GM21619 (cell line): ENCODE measurements around the gene MED20.
"Not testable (repeated sequence)": the region's sequence is repeated elsewhere in the genome, so short reads cannot be mapped to it uniquely, and the experiment has no call there.

ENCODE experiments used
- ATAC-seq: cut with Tn5 transposase; IDR thresholded peaks from one replicate; pipeline ENCODE4 v1.9.1; 2021; ENCODE audit not compliant: unreplicated experiment

MED20 gene, protein sequence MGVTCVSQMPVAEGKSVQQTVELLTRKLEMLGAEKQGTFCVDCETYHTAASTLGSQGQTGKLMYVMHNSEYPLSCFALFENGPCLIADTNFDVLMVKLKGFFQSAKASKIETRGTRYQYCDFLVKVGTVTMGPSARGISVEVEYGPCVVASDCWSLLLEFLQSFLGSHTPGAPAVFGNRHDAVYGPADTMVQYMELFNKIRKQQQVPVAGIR

DNA sequence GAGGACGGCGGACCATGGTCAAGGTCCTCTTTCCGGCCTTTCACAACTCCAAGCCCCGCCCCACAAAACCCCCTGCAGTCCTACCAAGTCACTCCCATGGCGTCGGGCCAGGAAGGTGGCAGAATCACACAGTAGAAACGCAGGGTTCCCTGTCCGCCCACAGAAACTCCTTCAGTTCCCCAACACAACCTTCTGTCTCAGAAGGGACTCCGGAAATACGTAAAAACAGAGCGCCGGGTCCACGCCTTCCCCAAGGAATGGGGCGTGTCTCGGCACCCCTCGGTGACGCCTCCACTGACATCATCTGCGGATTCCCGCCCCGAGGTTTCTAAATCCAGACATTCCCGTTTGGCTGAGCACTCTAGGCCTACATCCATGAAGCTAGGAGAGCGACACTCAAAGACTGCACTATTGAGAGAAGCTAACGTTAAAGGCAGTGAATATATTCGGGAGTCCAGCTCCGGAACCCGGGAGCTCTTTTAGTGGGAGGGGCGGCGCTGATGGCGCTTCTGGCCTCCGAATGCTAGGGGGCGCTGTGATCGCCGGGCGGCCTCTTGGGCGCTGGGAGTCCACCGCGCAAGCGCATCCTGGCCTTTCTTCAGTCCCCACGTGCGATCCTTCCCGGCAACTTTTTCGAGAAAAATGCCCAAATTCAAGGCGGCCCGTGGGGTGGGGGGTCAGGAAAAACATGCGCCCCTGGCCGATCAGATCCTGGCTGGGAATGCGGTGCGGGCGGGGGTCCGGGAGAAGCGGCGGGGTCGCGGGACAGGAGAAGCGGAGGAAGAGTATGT is at the start of gene MED20, which contains the start of gene BYSL:
TSS of gene MED20 (minus strand) at position 219 of the 791 bp plus-strand sequence. CDS start at position 98, 121 bp downstream.
TSS of gene BYSL (plus strand) at position 579 of the 791 bp plus-strand sequence. CDS start at position 643, 64 bp downstream.
- peak; percentile 87 for ATAC-seq

GRCh38 chr6:41970436-41970846 is 49.5 kb upstream of the MED20 start:
- ATAC-seq: no peak

- no peak for ATAC-seq
These were observed 46.7 kb upstream of the MED20 start for GRCh38 chr6:41967312-41968287.

DNA sequence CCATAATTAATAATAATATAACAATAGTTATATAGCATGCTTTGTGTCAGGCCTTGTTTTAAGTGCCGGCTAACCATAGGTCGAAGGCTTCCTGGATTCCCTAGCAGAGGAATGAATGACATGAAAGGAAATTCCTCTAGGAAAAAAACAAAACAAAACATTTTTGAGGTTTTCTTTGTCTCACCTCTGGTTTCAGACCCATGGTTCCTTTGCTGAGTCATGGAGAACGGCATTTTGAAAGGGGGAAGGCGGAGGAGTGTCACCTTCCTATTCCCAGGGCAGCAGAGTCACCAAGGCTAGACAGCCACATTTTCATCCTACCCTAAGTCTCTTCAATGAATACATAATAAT is 46.0 kb upstream of the MED20 start:
- no peak for ATAC-seq

- ATAC-seq: no peak
These were observed 45.4 kb upstream of the MED20 start for GRCh38 chr6:41966214-41966920.

DNA sequence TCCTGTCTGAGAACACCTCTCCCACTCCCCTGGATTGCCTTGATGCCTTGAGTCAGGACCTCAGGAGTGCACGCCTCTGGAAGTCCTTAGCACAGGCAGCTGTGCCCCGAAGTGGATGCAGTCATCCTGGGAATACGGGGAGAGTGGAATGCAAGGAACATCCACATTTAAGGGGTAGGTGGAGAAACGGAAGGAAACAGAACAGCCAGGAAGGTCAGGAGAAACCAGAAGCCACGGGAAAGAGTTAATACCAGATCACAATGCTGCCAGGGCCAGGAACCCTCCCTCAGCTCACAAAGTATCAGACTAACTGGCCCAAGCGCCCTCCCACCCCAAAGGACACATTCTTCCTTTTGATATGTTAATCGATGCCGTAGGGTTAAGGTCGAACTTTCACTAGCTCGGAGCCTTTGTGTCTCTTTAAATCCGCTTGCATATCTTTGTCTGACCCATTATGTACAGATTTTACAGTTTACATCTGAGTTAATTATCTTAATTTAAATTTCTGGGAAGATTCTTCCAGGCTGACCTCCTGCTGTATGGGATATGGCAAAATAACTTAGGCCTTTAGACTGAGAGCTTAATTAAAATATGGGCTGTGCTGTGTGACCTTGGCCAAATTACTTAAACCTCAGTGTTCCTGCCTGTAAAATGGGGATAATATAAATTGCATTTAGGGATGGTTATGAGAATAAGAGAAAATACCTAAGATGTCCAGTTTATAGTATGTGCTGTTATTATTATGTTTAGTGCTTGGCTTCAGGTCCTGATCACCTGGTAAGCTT is 44.7 kb upstream of the MED20 start:
- no peak for ATAC-seq

DNA sequence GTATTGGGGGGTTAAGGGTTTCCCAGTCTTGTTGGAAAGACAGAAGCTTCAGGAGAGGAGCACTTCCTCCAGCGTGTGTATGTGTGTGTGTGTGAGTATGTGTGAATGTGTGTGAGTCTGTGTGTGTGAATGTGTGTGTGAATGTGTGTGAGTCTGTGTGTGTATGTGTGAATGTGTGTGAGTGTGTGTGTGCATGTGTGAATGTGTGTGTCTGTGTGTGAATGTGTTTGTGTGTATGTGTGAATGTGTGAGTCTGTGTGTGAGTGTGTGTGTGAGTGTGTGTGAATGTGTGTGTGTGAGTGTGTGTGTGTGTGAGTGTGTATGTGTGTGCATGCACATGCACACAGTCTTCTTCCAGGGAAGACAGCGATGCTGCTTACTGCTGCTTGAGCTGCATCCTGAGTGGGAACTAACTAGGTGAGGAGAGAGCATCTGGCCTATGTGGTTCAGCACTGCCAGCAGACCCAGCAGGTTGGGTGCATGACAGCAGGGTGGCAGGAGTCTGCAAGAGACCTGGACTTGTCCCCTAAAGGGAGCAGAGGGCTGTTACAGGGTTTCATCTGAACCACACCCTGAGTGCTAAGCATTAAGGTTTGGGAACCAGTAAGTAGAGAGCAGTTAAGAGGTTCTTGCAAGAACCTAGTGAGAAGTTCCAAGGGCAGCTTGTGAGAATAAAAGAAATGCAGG is 43.4 kb upstream of the MED20 start:
- no peak for ATAC-seq

- ATAC-seq: no peak
These were observed 42.4 kb upstream of the MED20 start for GRCh38 chr6:41963371-41963770.

DNA sequence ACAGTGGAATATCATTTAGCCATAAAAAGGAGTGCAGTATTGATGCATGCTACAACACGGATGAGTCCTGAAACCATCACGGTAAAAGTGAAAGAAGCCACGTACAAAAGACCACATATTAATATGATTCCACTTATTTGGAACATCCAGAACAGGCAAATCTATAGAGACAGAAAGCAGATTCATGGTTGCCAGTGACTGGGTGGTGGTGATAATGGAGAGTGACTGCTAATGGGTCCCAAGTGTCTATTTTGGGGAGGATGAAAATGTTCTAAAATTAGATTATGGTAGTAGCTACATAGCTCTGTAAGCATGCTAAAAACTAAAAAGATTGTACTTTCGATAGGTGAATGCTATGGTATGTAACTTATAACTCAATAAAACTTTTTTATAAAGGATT is 39.1 kb upstream of the MED20 start:
- no peak for ATAC-seq

DNA sequence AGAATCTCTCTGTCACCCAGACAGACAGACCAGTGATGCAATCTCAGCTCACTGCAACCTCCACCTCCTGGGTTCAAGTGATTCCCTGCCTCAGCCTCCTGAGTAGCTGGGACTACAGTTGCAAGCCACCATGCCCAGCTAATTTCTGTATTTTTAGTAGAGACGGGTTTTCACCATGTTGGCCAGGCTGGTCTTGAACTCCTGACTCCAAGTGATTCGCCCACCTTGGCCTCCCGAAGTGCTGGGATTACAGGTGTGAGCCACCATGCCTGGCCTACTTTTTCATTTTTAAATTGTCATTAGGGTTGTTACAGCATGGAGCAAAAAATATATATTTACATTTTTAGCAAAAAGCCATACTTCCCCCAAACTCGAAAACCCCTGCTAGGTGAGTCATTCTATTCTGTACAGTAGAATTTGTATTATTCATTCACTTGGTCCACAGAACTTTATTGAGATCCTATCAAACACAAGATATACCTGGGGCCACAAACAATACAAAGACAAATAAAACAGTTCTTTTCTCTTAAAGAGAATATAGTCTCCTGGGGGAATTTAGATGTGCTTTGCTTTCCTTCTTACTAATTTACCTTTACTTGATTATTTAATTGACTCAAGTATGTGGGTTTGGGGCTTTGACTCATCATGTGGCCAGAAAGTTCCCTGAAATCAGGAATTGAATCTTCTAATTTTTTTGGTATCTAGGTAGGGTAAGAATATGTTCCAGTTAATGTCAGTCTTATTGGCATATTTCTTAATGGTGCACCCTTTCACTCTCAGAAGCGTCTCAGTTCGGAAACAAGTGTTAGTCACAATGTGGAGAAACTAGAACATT is 37.3 kb upstream of the MED20 start:
- no peak for ATAC-seq

DNA sequence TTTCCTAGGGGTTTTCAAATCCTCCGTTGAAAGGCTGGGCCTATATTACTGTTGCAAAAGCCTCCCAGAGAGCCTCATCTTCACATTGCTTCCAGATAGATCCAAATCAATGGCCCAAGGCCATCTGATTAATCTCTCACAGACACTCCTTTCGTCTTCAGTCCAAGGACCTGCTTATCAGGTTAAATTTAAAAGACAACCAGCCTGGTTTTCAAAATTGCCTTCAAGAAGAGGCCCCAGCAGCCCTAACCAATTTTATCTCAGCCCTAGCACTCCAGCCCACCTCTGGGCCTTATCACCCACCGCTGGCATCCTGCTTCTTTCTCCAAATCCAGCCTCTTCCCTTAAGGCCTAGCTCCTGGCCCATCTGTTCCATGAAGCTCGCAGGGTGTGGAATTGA is 36.2 kb upstream of the MED20 start:
- ATAC-seq: no peak

GRCh38 chr6:41955412-41955811 is 34.5 kb upstream of the MED20 start:
- ATAC-seq: no peak

- no peak for ATAC-seq
These were observed 33.7 kb upstream of the MED20 start for GRCh38 chr6:41954668-41955067.

GRCh38 chr6:41947581-41948220 is 26.8 kb upstream of the MED20 start:
- ATAC-seq: no peak

DNA sequence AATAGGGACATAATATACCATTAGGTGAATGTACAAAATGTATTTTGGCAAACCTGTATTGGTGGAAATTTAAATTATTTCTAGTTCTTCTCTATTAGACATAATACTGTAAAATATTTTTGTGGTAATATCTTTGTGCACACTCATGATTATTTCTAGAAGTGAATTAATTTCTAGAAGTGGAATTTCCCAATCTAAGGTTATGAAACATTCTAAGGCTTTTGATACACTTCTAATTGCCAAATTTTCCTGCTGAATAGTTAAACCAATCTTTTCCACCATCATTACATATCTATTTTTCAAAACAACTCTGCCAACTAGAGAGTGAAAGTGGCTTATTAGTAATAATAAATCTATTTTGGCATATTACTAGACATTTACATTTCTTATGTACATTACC is 22.5 kb upstream of the MED20 start:
- no peak for ATAC-seq

DNA sequence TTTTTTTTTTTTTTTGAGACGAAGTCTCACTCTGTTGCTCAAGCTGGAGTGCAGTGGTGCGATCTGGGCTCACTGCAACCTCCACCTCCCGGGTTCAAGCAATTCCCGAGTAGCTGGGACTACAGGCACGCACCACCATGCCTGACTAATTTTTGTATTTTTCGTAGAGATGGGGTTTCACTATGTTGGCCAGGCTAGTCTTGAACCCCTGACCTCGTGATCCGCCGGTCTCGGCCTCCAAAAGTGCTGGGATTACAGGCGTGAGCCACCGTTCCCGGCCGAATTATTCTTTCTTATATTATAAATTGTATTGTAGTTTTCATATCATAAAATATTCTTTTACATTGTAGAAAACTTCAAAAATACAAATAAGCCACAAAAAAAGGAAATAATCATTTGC is 21.9 kb upstream of the MED20 start:
- ATAC-seq: not testable (repeated sequence)

DNA sequence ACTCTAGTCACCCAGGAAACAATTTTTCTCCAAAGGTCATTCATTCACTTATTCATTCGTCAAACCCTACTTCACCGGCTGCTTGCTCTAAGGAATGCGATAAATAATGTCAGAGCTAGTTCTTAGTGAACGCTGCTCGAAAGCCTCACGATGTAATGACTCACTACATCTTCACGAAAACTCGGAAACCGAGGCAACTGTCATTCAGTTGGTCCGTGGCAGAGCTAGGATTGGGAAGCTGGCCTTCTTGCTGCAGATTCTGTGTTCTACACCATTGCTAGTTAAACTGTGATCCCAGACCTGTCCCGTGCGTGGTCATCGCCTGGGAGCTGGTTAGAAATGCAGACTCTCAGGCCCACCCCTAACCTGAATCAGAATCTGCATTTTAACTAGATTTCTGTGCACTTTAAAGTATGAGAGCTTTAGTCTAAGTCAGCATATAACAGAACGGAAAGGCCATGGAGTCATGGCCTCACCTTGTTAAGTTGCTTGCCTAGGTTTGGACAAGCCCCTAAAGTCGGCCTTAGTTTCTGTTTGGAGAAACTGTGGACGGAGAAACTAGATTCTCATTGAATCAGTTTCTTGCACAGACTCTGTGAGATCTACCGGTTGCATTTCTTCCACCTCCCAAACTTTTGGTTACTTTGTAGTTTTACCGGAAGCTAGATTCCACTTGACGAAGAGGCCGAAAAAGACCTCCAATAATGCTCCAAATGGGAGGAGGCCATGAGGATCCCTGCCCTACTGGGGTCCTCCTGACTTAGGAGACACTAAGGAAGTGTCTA is 21.3 kb upstream of the MED20 start:
- ATAC-seq: no peak
